ENCODE measurements around the gene PDCD1. TPM values are rescaled to one million over a fixed set of nuclear protein-coding genes. Genes with fewer than 3 reads are reported as not detected.

PDCD1 gene
- total RNA-seq, 1 experiment from 2014 or later = not detected

- no peak overlapping the region for H3K4me2 ChIP-seq (ENCODE audit: low read depth, low read length, poor library complexity, severe bottlenecking)
- H3K4me3 ChIP-seq (ENCODE audit: low read length) = no peak overlapping the region
- no peaks in the 10 kb centered on the region for H3K79me2 ChIP-seq (ENCODE audit: low read length)
- no peaks in the 10 kb centered on the region for H4K20me1 ChIP-seq (ENCODE audit: insufficient read depth, low read depth, low read length)
- no peaks in the 10 kb centered on the region for H3K4me1 ChIP-seq (ENCODE audit: low read length)
- no peak overlapping the region for H3K27ac ChIP-seq (ENCODE audit: low read length)
- H3K9me2 ChIP-seq (replicated peaks; ENCODE audit: insufficient read depth, low read length) = no peaks in the 10 kb centered on the region
- no peaks in the 10 kb centered on the region for H3K27me3 ChIP-seq (ENCODE audit: low read length)
- no peak overlapping the region for H2AFZ ChIP-seq (ENCODE audit: low read length)
- DNase-seq = no peak
- H3K36me3 ChIP-seq (ENCODE audit: insufficient read depth, low read length) = no peaks in the 10 kb centered on the region
- no peak overlapping the region for H3K9ac ChIP-seq (ENCODE audit: low read length)
- H3K9me3 ChIP-seq (ENCODE audit: low read length) = no peaks in the 10 kb centered on the region
These were observed 44.7 kb upstream of the PDCD1 start for GRCh38 chr2:241903121-241904010.

GRCh38 chr2:241902357-241902991, 43.8 kb upstream of the PDCD1 start:
- Histone ChIP-seq H3K9me3 (ENCODE audit: low read length) (no peaks in the 10 kb centered on the region), H3K4me1 (ENCODE audit: low read length) (no peaks in the 10 kb centered on the region), H3K36me3 (ENCODE audit: insufficient read depth, low read length) (no peaks in the 10 kb centered on the region), H4K20me1 (ENCODE audit: insufficient read depth, low read depth, low read length) (no peaks in the 10 kb centered on the region), H3K27ac (ENCODE audit: low read length) (no peak overlapping the region), H3K4me3 (ENCODE audit: low read length) (no peak overlapping the region), H3K9ac (ENCODE audit: low read length) (no peak overlapping the region), H2AFZ (ENCODE audit: low read length) (no peak overlapping the region), H3K27me3 (ENCODE audit: low read length) (no peaks in the 10 kb centered on the region), H3K9me2 (replicated peaks; ENCODE audit: insufficient read depth, low read length) (no peaks in the 10 kb centered on the region), H3K4me2 (ENCODE audit: low read depth, low read length, poor library complexity, severe bottlenecking) (no peak overlapping the region), H3K79me2 (ENCODE audit: low read length) (no peaks in the 10 kb centered on the region)
- no peak for DNase-seq

GRCh38 chr2:241901500-241902351, 43.0 kb upstream of the PDCD1 start:
- H3K36me3 ChIP-seq (ENCODE audit: insufficient read depth, low read length) = no peaks in the 10 kb centered on the region
- no peaks in the 10 kb centered on the region for H3K9me3 ChIP-seq (ENCODE audit: low read length)
- no peaks in the 10 kb centered on the region for H3K79me2 ChIP-seq (ENCODE audit: low read length)
- H3K4me2 ChIP-seq (ENCODE audit: low read depth, low read length, poor library complexity, severe bottlenecking) = no peak overlapping the region
- no peak overlapping the region for H3K9ac ChIP-seq (ENCODE audit: low read length)
- no peak for DNase-seq
- H3K4me3 ChIP-seq (ENCODE audit: low read length) = no peak overlapping the region
- no peaks in the 10 kb centered on the region for H3K4me1 ChIP-seq (ENCODE audit: low read length)
- no peaks in the 10 kb centered on the region for H4K20me1 ChIP-seq (ENCODE audit: insufficient read depth, low read depth, low read length)
- H3K27ac ChIP-seq (ENCODE audit: low read length) = no peak overlapping the region
- no peak overlapping the region for H2AFZ ChIP-seq (ENCODE audit: low read length)
- no peaks in the 10 kb centered on the region for H3K27me3 ChIP-seq (ENCODE audit: low read length)
- no peaks in the 10 kb centered on the region for H3K9me2 ChIP-seq (replicated peaks; ENCODE audit: insufficient read depth, low read length)

GRCh38 chr2:241901018-241901380, 42.3 kb upstream of the PDCD1 start:
- no peak overlapping the region for H3K4me2 ChIP-seq (ENCODE audit: low read depth, low read length, poor library complexity, severe bottlenecking)
- H3K27ac ChIP-seq (ENCODE audit: low read length) = no peak overlapping the region
- H3K9ac ChIP-seq (ENCODE audit: low read length) = no peak overlapping the region
- no peaks in the 10 kb centered on the region for H3K36me3 ChIP-seq (ENCODE audit: insufficient read depth, low read length)
- no peaks in the 10 kb centered on the region for H3K27me3 ChIP-seq (ENCODE audit: low read length)
- H3K4me3 ChIP-seq (ENCODE audit: low read length) = no peak overlapping the region
- no peak overlapping the region for H2AFZ ChIP-seq (ENCODE audit: low read length)
- no peaks in the 10 kb centered on the region; the same call in 1 of the 2 replicates for H3K9me3 ChIP-seq (ENCODE audit: low read length)
- H3K4me1 ChIP-seq (ENCODE audit: low read length) = no peaks in the 10 kb centered on the region
- H3K79me2 ChIP-seq (ENCODE audit: low read length) = no peaks in the 10 kb centered on the region
- no peak for DNase-seq
- no peaks in the 10 kb centered on the region for H3K9me2 ChIP-seq (replicated peaks; ENCODE audit: insufficient read depth, low read length)
- H4K20me1 ChIP-seq (ENCODE audit: insufficient read depth, low read depth, low read length) = no peaks in the 10 kb centered on the region

GRCh38 chr2:241900251-241901017, 41.7 kb upstream of the PDCD1 start:
- Histone ChIP-seq H3K4me3 (ENCODE audit: low read length) (no peak overlapping the region), H3K27ac (ENCODE audit: low read length) (no peak overlapping the region)

GRCh38 chr2:241898463-241899270, 40.0 kb upstream of the PDCD1 start:
- H2AFZ ChIP-seq (ENCODE audit: low read length) = no peak overlapping the region
- H3K4me1 ChIP-seq (ENCODE audit: low read length) = no peaks in the 10 kb centered on the region
- H3K4me2 ChIP-seq (ENCODE audit: low read depth, low read length, poor library complexity, severe bottlenecking) = no peak overlapping the region
- no peak overlapping the region for H3K9ac ChIP-seq (ENCODE audit: low read length)
- H3K27ac ChIP-seq (ENCODE audit: low read length) = no peak overlapping the region
- DNase-seq = no peak
- H3K27me3 ChIP-seq (ENCODE audit: low read length) = no peaks in the 10 kb centered on the region
- H4K20me1 ChIP-seq (ENCODE audit: insufficient read depth, low read depth, low read length) = no peaks in the 10 kb centered on the region
- H3K79me2 ChIP-seq (ENCODE audit: low read length) = no peaks in the 10 kb centered on the region
- no peaks in the 10 kb centered on the region; the same call in 1 of the 2 replicates for H3K9me3 ChIP-seq (ENCODE audit: low read length)
- no peaks in the 10 kb centered on the region for H3K36me3 ChIP-seq (ENCODE audit: insufficient read depth, low read length)
- H3K9me2 ChIP-seq (replicated peaks; ENCODE audit: insufficient read depth, low read length) = no peaks in the 10 kb centered on the region
- H3K4me3 ChIP-seq (ENCODE audit: low read length) = no peak overlapping the region

More at GRCh38 chr2:241900251-241901017, 41.7 kb upstream of the PDCD1 start:
- no peaks in the 10 kb centered on the region for H3K4me1 ChIP-seq (ENCODE audit: low read length)
- H3K79me2 ChIP-seq (ENCODE audit: low read length) = no peaks in the 10 kb centered on the region
- H3K9me3 ChIP-seq (ENCODE audit: low read length) = no peaks in the 10 kb centered on the region; the same call in 1 of the 2 replicates
- no peak overlapping the region for H3K9ac ChIP-seq (ENCODE audit: low read length)
- no peaks in the 10 kb centered on the region for H3K27me3 ChIP-seq (ENCODE audit: low read length)
- no peak overlapping the region for H2AFZ ChIP-seq (ENCODE audit: low read length)
- H3K4me2 ChIP-seq (ENCODE audit: low read depth, low read length, poor library complexity, severe bottlenecking) = no peak overlapping the region
- no peak for DNase-seq
- H3K9me2 ChIP-seq (replicated peaks; ENCODE audit: insufficient read depth, low read length) = no peaks in the 10 kb centered on the region
- no peaks in the 10 kb centered on the region for H3K36me3 ChIP-seq (ENCODE audit: insufficient read depth, low read length)
- H4K20me1 ChIP-seq (ENCODE audit: insufficient read depth, low read depth, low read length) = no peaks in the 10 kb centered on the region

- Histone ChIP-seq H3K4me3 (ENCODE audit: low read length) (no peak overlapping the region), H3K36me3 (ENCODE audit: insufficient read depth, low read length) (no peaks in the 10 kb centered on the region), H3K27ac (ENCODE audit: low read length) (no peak overlapping the region), H3K9me3 (ENCODE audit: low read length) (no peaks in the 10 kb centered on the region; the same call in 1 of the 2 replicates), H4K20me1 (ENCODE audit: insufficient read depth, low read depth, low read length) (no peaks in the 10 kb centered on the region), H3K79me2 (ENCODE audit: low read length) (no peaks in the 10 kb centered on the region), H2AFZ (ENCODE audit: low read length) (no peak overlapping the region), H3K4me1 (ENCODE audit: low read length) (no peaks in the 10 kb centered on the region), H3K9ac (ENCODE audit: low read length) (no peak overlapping the region), H3K9me2 (replicated peaks; ENCODE audit: insufficient read depth, low read length) (no peaks in the 10 kb centered on the region), H3K4me2 (ENCODE audit: low read depth, low read length, poor library complexity, severe bottlenecking) (no peak overlapping the region), H3K27me3 (ENCODE audit: low read length) (no peaks in the 10 kb centered on the region)
- DNase-seq = no peak
These were observed 38.7 kb upstream of the PDCD1 start for GRCh38 chr2:241897231-241897916.
